AG09309 (cell line): ENCODE measurements around the gene TFF3.

Source experiments
- DNase-seq: peaks from one replicate; pipeline ENCODE4 v3.0.0-alpha.2; 2010; ENCODE audit warnings: low read depth
- H3K4me3 ChIP-seq: 2 replicates; pipeline ENCODE4 v1.5.1; 2011; ENCODE audit warnings: mild to moderate bottlenecking, low read depth, low read length, moderate library complexity; ENCODE audit not compliant: control insufficient read depth
- CTCF ChIP-seq: IDR thresholded peaks from 2 replicates; pipeline ENCODE4 v1.5.1; 2011; ENCODE audit warnings: mild to moderate bottlenecking, low read depth, low read length, inconsistent platforms; ENCODE audit not compliant: insufficient read depth, control insufficient read depth; ENCODE audit errors: missing control alignments

The TFF3 gene

GRCh38 chr21:42343101-42343500, 27.9 kb upstream of the TFF3 start:
- no peak for TF ChIP-seq CTCF
- DNase-seq = no peak
- H3K4me3 ChIP-seq = no peak overlapping the region

GRCh38 chr21:42341776-42342542, 26.8 kb upstream of the TFF3 start:
- H3K4me3 ChIP-seq = no peak overlapping the region
- TF ChIP-seq CTCF = no peak
- DNase-seq = no peak

GRCh38 chr21:42340187-42341050, 25.2 kb upstream of the TFF3 start:
- H3K4me3 ChIP-seq = no peak overlapping the region
- no peak for TF ChIP-seq CTCF
- DNase-seq = no peak

GRCh38 chr21:42338729-42339715, 23.8 kb upstream of the TFF3 start:
- no peak for DNase-seq
- no peak overlapping the region for H3K4me3 ChIP-seq
- no peak for TF ChIP-seq CTCF

GRCh38 chr21:42337830-42338728, 22.9 kb upstream of the TFF3 start:
- DNase-seq = no peak
- peak; percentile 48 for TF ChIP-seq CTCF
- H3K4me3 ChIP-seq = no peak overlapping the region
